A673 (cell line): ENCODE data around the gene ANKRD28. TPM values are rescaled to one million over a fixed set of nuclear protein-coding genes. Genes with fewer than 3 reads are reported as not detected.
"Not testable (repeated sequence)": the region's sequence is repeated elsewhere in the genome, so short reads cannot be mapped to it uniquely, and the experiment has no call there.

Experiments used
- BruUV-seq: library from RNA; stranded (reverse); fragments of 400-500 nt; replicated peaks from 2 replicates; lab custom pipeline; 2021; lab: Mats Ljungman, UMichigan
- CTCF ChIA-PET: fragments of 300-600 bp; sonication (Branson Sonifier 250); formaldehyde crosslinking; loops from one replicate; lab custom pipeline; 2022; ENCODE audit warnings: antibody characterized with exemption; lab: Charles Lee
- POLR2A ChIA-PET: fragments of 300-600 bp; sonication (Branson Sonifier 250); formaldehyde crosslinking; loops from one replicate; lab custom pipeline; 2022; ENCODE audit warnings: antibody characterized with exemption; ENCODE audit not compliant: low non-redundant PET; lab: Charles Lee
- DNase-seq: peaks from one replicate; pipeline ENCODE4 v3.0.0-alpha.2; 2015; ENCODE audit warnings: low spot score
- H3K27ac ChIP-seq: fragments of 200-600 bp; sonication (generic); 2 replicates; pipeline ENCODE4 v1.5.1; 2016; ENCODE audit warnings: mixed run types, low read depth, mild to moderate bottlenecking, mixed read lengths, antibody characterized with exemption, low read length; ENCODE audit not compliant: poor library complexity, severe bottlenecking
- H3K27me3 ChIP-seq: fragments of 200-600 bp; sonication (generic); replicated peaks from 2 replicates; pipeline ENCODE4 v1.6.1; 2017; ENCODE audit warnings: mixed run types, low read depth, mild to moderate bottlenecking, mixed read lengths, antibody characterized with exemption, low read length; ENCODE audit not compliant: insufficient read depth, poor library complexity
- H3K36me3 ChIP-seq: fragments of 200-600 bp; sonication (generic); 2 replicates; pipeline ENCODE4 v1.6.1; 2016; ENCODE audit warnings: mixed run types, mild to moderate bottlenecking, mixed read lengths, antibody characterized with exemption, low read length; ENCODE audit not compliant: insufficient read depth, poor library complexity, severe bottlenecking
- H3K4me1 ChIP-seq: fragments of 200-600 bp; sonication (generic); 2 replicates; pipeline ENCODE4 v1.6.1; 2017; ENCODE audit warnings: mixed run types, mild to moderate bottlenecking, mixed read lengths, antibody characterized with exemption, low read length; ENCODE audit not compliant: insufficient read depth, poor library complexity, severe bottlenecking
- H3K4me3 ChIP-seq: fragments of 200-600 bp; sonication (generic); 2 replicates; pipeline ENCODE4 v1.5.1; 2016; ENCODE audit warnings: low read depth, mixed run types, mild to moderate bottlenecking, mixed read lengths, low read length; ENCODE audit not compliant: poor library complexity, severe bottlenecking
- H3K9me3 ChIP-seq: fragments of 200-600 bp; sonication (generic); 2 replicates; pipeline ENCODE4 v1.6.1; 2016; ENCODE audit warnings: mixed run types, low read depth, mild to moderate bottlenecking, mixed read lengths, antibody characterized with exemption, low read length; ENCODE audit not compliant: poor library complexity, severe bottlenecking
- CTCF ChIP-seq: fragments of 300-800, 200-600 bp; sonication (generic); conservative IDR thresholded peaks from 2 replicates; pipeline ENCODE4 v1.5.1; 2017; ENCODE audit warnings: low read depth, mild to moderate bottlenecking, antibody characterized with exemption, low read length, moderate library complexity, mixed read lengths
- EZH2 ChIP-seq: fragments of 200-600 bp; sonication (generic); IDR thresholded peaks from 2 replicates; pipeline ENCODE4 v1.6.1; 2017; ENCODE audit warnings: borderline replicate concordance, low read depth, mild to moderate bottlenecking, mixed read lengths, antibody characterized with exemption, low read length; ENCODE audit not compliant: poor library complexity, severe bottlenecking
- intact Hi-C: fragments of 100-400 bp; cut with micrococcal nuclease; formaldehyde crosslinking; loops from one replicate; pipeline ENCODE4 v1.10.0; 2022; ENCODE audit not compliant: unreplicated experiment
- microRNA-seq: library from miRNA; unstranded; fragments of <30 nt; microRNA quantifications from one replicate; pipeline ENCODE4 v1.2.0, GENCODE V29; 2021
- total RNA-seq: library from RNA; stranded (reverse); gene quantifications from 2 replicates; pipeline ENCODE4 v1.2.3, GENCODE V29; 2021

The ANKRD28 gene
- total RNA-seq, 1 experiment from 2014 or later: 29.9 TPM

GRCh38 chr3:15623535-15624440, 174.0 kb downstream of the ANKRD28 start:
- H3K4me1 ChIP-seq: no peaks in the 10 kb centered on the region
- H3K4me3 ChIP-seq: no peak overlapping the region
- intact Hi-C loops: no loop called here
- POLR2A ChIA-PET: interaction anchor here (0.6 kb wide), 1 partner anchor 12 kb away, joined by 3 read pairs; no protein-coding TSS in a partner anchor
- no TSS peak for BruUV-seq
- CTCF ChIA-PET: no interaction called here
- no peak for DNase-seq
- no peaks in the 10 kb centered on the region for H3K36me3 ChIP-seq
- no peak overlapping the region for H3K27ac ChIP-seq
- TF ChIP-seq EZH2 (no peak), CTCF (no peak)
- no peaks in the 10 kb centered on the region for H3K27me3 ChIP-seq
- peaks cover 8% of the 10 kb centered on the region for H3K9me3 ChIP-seq

- H3K27ac ChIP-seq, CTCF ChIA-PET, BruUV-seq, POLR2A ChIA-PET, H3K4me3 ChIP-seq, H3K4me1 ChIP-seq, H3K9me3 ChIP-seq, H3K36me3 ChIP-seq, DNase-seq, intact Hi-C loops, H3K27me3 ChIP-seq: not testable (repeated sequence)
Observed at GRCh38 chr3:15619659-15620464, 177.9 kb downstream of the ANKRD28 start.

Small RNA genes lying within 50 kb of the gene (microRNA-seq; reads per million reads assigned to microRNA genes)
- gene MIR3134: not detected

Other genes starting within 250 kb of the ANKRD28 start
- 18.6 and 22.0 TPM in 2 replicates for gene HACL1, start 196.4 kb downstream of the ANKRD28 start, total RNA-seq
- gene BTD, start 196.2 kb downstream of the ANKRD28 start, total RNA-seq: 5.6 and 7.6 TPM in 2 replicates